ENCODE results near the gene CCDC85C. TPM values are rescaled to one million over a fixed set of nuclear protein-coding genes. Genes with fewer than 3 reads are reported as not detected.

Gene CCDC85C
- polyA plus RNA-seq, 2 donors = 30.1 to 51.0 TPM

- H3K9me3 ChIP-seq (ENCODE audit: control insufficient read depth in 2 of 2, insufficient read depth in 1 of 2, low read depth in 1 of 2, low read length in 1 of 2) = no peaks in the 10 kb centered on the region
- no peaks in the 10 kb centered on the region for H3K27me3 ChIP-seq (ENCODE audit: control insufficient read depth in 1 of 2, insufficient read depth in 2 of 2, low read length in 2 of 2)
- H3K4me1 ChIP-seq (ENCODE audit: control insufficient read depth in 2 of 2, insufficient read depth in 2 of 2, low read length in 1 of 2) = peaks cover 8 to 38% of the 10 kb centered on the region in 2 donors
- peaks cover 0 to 2% of the 10 kb centered on the region in 2 donors for H3K36me3 ChIP-seq (ENCODE audit: control insufficient read depth in 2 of 2, insufficient read depth in 2 of 2, low read length in 1 of 2)
- H3K27ac ChIP-seq (ENCODE audit: low read depth in 2 of 2, low read length in 1 of 2) = peak overlapping the region; percentile 47 to 79
- WGBS, 2 donors = 49 to 57% methylated on average over 8 of the region's 8 CpGs
- peak overlapping the region in 1 of 2 donors; percentile 64 for H3K4me3 ChIP-seq (ENCODE audit: low read depth in 1 of 2, low read length in 2 of 2)
Measured at GRCh38 chr14:99601361-99601831, 2.6 kb downstream of the CCDC85C start.

GRCh38 chr14:99600232-99600888 lies 3.6 kb downstream of the CCDC85C start:
- no peaks in the 10 kb centered on the region for H3K27me3 ChIP-seq (ENCODE audit: control insufficient read depth in 1 of 2, insufficient read depth in 2 of 2, low read length in 2 of 2)
- WGBS, 2 donors = 80 to 88% methylated on average over 3 of the region's 3 CpGs
- H3K9me3 ChIP-seq (ENCODE audit: control insufficient read depth in 2 of 2, insufficient read depth in 1 of 2, low read depth in 1 of 2, low read length in 1 of 2) = no peaks in the 10 kb centered on the region
- H3K27ac ChIP-seq (ENCODE audit: low read depth in 2 of 2, low read length in 1 of 2) = peak overlapping the region in 1 of 2 donors; percentile 2
- no peak overlapping the region for H3K4me3 ChIP-seq (ENCODE audit: low read depth in 1 of 2, low read length in 2 of 2)
- peaks cover 0 to 2% of the 10 kb centered on the region in 2 donors for H3K36me3 ChIP-seq (ENCODE audit: control insufficient read depth in 2 of 2, insufficient read depth in 2 of 2, low read length in 1 of 2)
- H3K4me1 ChIP-seq (ENCODE audit: control insufficient read depth in 2 of 2, insufficient read depth in 2 of 2, low read length in 1 of 2) = peaks cover 9 to 41% of the 10 kb centered on the region in 2 donors

GRCh38 chr14:99599393-99599792 lies 4.6 kb downstream of the CCDC85C start:
- no peaks in the 10 kb centered on the region for H3K27me3 ChIP-seq (ENCODE audit: control insufficient read depth in 1 of 2, insufficient read depth in 2 of 2, low read length in 2 of 2)
- no peak overlapping the region for H3K27ac ChIP-seq (ENCODE audit: low read depth in 2 of 2, low read length in 1 of 2)
- WGBS, 2 donors = 65 to 76% methylated on average over 6 of the region's 6 CpGs
- peaks cover 9 to 41% of the 10 kb centered on the region in 2 donors for H3K4me1 ChIP-seq (ENCODE audit: control insufficient read depth in 2 of 2, insufficient read depth in 2 of 2, low read length in 1 of 2)
- H3K9me3 ChIP-seq (ENCODE audit: control insufficient read depth in 2 of 2, insufficient read depth in 1 of 2, low read depth in 1 of 2, low read length in 1 of 2) = no peaks in the 10 kb centered on the region
- H3K4me3 ChIP-seq (ENCODE audit: low read depth in 1 of 2, low read length in 2 of 2) = no peak overlapping the region
- peaks cover 0 to 2% of the 10 kb centered on the region in 2 donors for H3K36me3 ChIP-seq (ENCODE audit: control insufficient read depth in 2 of 2, insufficient read depth in 2 of 2, low read length in 1 of 2)

DNA sequence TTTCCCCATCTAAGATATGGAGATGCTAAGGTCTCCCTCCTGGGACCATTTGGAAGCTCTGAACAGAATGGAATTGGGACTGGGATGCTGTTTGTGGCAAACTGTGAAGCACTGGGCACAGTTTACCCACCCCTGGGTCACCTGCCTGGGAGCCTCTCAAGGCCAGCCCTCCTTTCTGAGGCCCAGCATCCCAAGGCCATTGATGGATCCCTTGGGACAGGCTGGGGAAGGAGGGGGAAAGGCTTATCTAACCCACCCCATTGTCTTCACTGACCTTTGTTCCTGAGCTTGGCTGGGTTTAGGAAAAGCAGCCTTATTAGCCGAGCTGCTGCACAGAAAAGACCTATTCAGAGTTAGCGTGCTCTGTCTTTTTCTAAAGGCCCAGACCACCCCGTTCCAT lies 5.2 kb downstream of the CCDC85C start:
- no peaks in the 10 kb centered on the region for H3K9me3 ChIP-seq (ENCODE audit: control insufficient read depth in 2 of 2, insufficient read depth in 1 of 2, low read depth in 1 of 2, low read length in 1 of 2)
- 60 to 73% methylated on average over 3 of the region's 3 CpGs for WGBS, 2 donors
- peak overlapping the region in 1 of 2 donors; percentile 1 for H3K27ac ChIP-seq (ENCODE audit: low read depth in 2 of 2, low read length in 1 of 2)
- H3K4me1 ChIP-seq (ENCODE audit: control insufficient read depth in 2 of 2, insufficient read depth in 2 of 2, low read length in 1 of 2) = peaks cover 9 to 41% of the 10 kb centered on the region in 2 donors
- peaks cover 0 to 2% of the 10 kb centered on the region in 2 donors for H3K36me3 ChIP-seq (ENCODE audit: control insufficient read depth in 2 of 2, insufficient read depth in 2 of 2, low read length in 1 of 2)
- H3K27me3 ChIP-seq (ENCODE audit: control insufficient read depth in 1 of 2, insufficient read depth in 2 of 2, low read length in 2 of 2) = no peaks in the 10 kb centered on the region
- H3K4me3 ChIP-seq (ENCODE audit: low read depth in 1 of 2, low read length in 2 of 2) = no peak overlapping the region

GRCh38 chr14:99597911-99598600 lies 6.0 kb downstream of the CCDC85C start:
- Histone ChIP-seq H3K4me3 (ENCODE audit: low read depth in 1 of 2, low read length in 2 of 2) (no peak overlapping the region), H3K36me3 (ENCODE audit: control insufficient read depth in 2 of 2, insufficient read depth in 2 of 2, low read length in 1 of 2) (peaks cover 0 to 2% of the 10 kb centered on the region in 2 donors), H3K27me3 (ENCODE audit: control insufficient read depth in 1 of 2, insufficient read depth in 2 of 2, low read length in 2 of 2) (no peaks in the 10 kb centered on the region), H3K27ac (ENCODE audit: low read depth in 2 of 2, low read length in 1 of 2) (peak overlapping the region in 1 of 2 donors; percentile 1), H3K4me1 (ENCODE audit: control insufficient read depth in 2 of 2, insufficient read depth in 2 of 2, low read length in 1 of 2) (peaks cover 13 to 34% of the 10 kb centered on the region in 2 donors), H3K9me3 (ENCODE audit: control insufficient read depth in 2 of 2, insufficient read depth in 1 of 2, low read depth in 1 of 2, low read length in 1 of 2) (no peaks in the 10 kb centered on the region)
- 87 to 89% methylated on average over 20 of the region's 20 CpGs for WGBS, 2 donors

GRCh38 chr14:99596772-99597171 lies 7.2 kb downstream of the CCDC85C start:
- H3K4me1 ChIP-seq (ENCODE audit: control insufficient read depth in 2 of 2, insufficient read depth in 2 of 2, low read length in 1 of 2) = peaks cover 13 to 33% of the 10 kb centered on the region in 2 donors
- H3K36me3 ChIP-seq (ENCODE audit: control insufficient read depth in 2 of 2, insufficient read depth in 2 of 2, low read length in 1 of 2) = peaks cover 0 to 2% of the 10 kb centered on the region in 2 donors
- no peak overlapping the region for H3K4me3 ChIP-seq (ENCODE audit: low read depth in 1 of 2, low read length in 2 of 2)
- H3K27ac ChIP-seq (ENCODE audit: low read depth in 2 of 2, low read length in 1 of 2) = peak overlapping the region in 1 of 2 donors; percentile 66
- H3K9me3 ChIP-seq (ENCODE audit: control insufficient read depth in 2 of 2, insufficient read depth in 1 of 2, low read depth in 1 of 2, low read length in 1 of 2) = no peaks in the 10 kb centered on the region
- 88 to 89% methylated on average over 7 of the region's 7 CpGs for WGBS, 2 donors
- H3K27me3 ChIP-seq (ENCODE audit: control insufficient read depth in 1 of 2, insufficient read depth in 2 of 2, low read length in 2 of 2) = no peaks in the 10 kb centered on the region

- H3K27me3 ChIP-seq (ENCODE audit: control insufficient read depth in 1 of 2, insufficient read depth in 2 of 2, low read length in 2 of 2) = no peaks in the 10 kb centered on the region
- peaks cover 13 to 32% of the 10 kb centered on the region in 2 donors for H3K4me1 ChIP-seq (ENCODE audit: control insufficient read depth in 2 of 2, insufficient read depth in 2 of 2, low read length in 1 of 2)
- H3K4me3 ChIP-seq (ENCODE audit: low read depth in 1 of 2, low read length in 2 of 2) = no peak overlapping the region
- peaks cover 0 to 2% of the 10 kb centered on the region in 2 donors for H3K36me3 ChIP-seq (ENCODE audit: control insufficient read depth in 2 of 2, insufficient read depth in 2 of 2, low read length in 1 of 2)
- H3K27ac ChIP-seq (ENCODE audit: low read depth in 2 of 2, low read length in 1 of 2) = peak overlapping the region; percentile 39 to 75
- 56 to 77% methylated on average over 10 of the region's 10 CpGs for WGBS, 2 donors
- no peaks in the 10 kb centered on the region for H3K9me3 ChIP-seq (ENCODE audit: control insufficient read depth in 2 of 2, insufficient read depth in 1 of 2, low read depth in 1 of 2, low read length in 1 of 2)
Measured at GRCh38 chr14:99596071-99596627, 7.9 kb downstream of the CCDC85C start.

DNA sequence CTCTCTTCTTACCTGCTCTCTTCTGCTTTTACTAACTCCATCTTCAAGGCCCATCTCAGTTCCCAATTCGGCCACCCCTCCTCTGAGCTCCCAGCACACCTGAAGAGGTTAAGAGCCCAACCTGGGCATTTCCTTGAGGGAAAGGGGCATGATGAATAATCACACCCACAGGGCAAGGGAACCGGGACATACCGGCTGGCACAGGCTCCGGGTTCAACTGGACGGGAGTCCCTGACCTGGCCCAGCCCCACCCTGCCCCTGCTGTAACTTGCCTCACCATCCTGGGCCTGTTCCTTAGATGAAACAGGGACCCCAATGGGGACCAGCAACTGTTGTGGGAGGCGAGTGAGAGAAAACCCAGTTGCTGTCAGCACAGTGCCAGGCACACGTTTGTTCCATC lies 8.5 kb downstream of the CCDC85C start:
- Histone ChIP-seq H3K9me3 (ENCODE audit: control insufficient read depth in 2 of 2, insufficient read depth in 1 of 2, low read depth in 1 of 2, low read length in 1 of 2) (no peaks in the 10 kb centered on the region), H3K4me1 (ENCODE audit: control insufficient read depth in 2 of 2, insufficient read depth in 2 of 2, low read length in 1 of 2) (peaks cover 13 to 37% of the 10 kb centered on the region in 2 donors), H3K36me3 (ENCODE audit: control insufficient read depth in 2 of 2, insufficient read depth in 2 of 2, low read length in 1 of 2) (peaks cover 0 to 2% of the 10 kb centered on the region in 2 donors), H3K4me3 (ENCODE audit: low read depth in 1 of 2, low read length in 2 of 2) (no peak overlapping the region), H3K27ac (ENCODE audit: low read depth in 2 of 2, low read length in 1 of 2) (peak overlapping the region; percentile 39 to 75), H3K27me3 (ENCODE audit: control insufficient read depth in 1 of 2, insufficient read depth in 2 of 2, low read length in 2 of 2) (no peaks in the 10 kb centered on the region)
- WGBS, 2 donors = 51 to 52% methylated on average over 7 of the region's 7 CpGs

GRCh38 chr14:99595034-99595433 lies 9.0 kb downstream of the CCDC85C start:
- no peaks in the 10 kb centered on the region for H3K9me3 ChIP-seq (ENCODE audit: control insufficient read depth in 2 of 2, insufficient read depth in 1 of 2, low read depth in 1 of 2, low read length in 1 of 2)

More at GRCh38 chr14:99595034-99595433, 9.0 kb downstream of the CCDC85C start:
- Histone ChIP-seq H3K4me3 (ENCODE audit: low read depth in 1 of 2, low read length in 2 of 2) (no peak overlapping the region), H3K4me1 (ENCODE audit: control insufficient read depth in 2 of 2, insufficient read depth in 2 of 2, low read length in 1 of 2) (peaks cover 13 to 38% of the 10 kb centered on the region in 2 donors), H3K27ac (ENCODE audit: low read depth in 2 of 2, low read length in 1 of 2) (peak overlapping the region in 1 of 2 donors; percentile 75), H3K36me3 (ENCODE audit: control insufficient read depth in 2 of 2, insufficient read depth in 2 of 2, low read length in 1 of 2) (peaks cover 0 to 2% of the 10 kb centered on the region in 2 donors), H3K27me3 (ENCODE audit: control insufficient read depth in 1 of 2, insufficient read depth in 2 of 2, low read length in 2 of 2) (no peaks in the 10 kb centered on the region)
- WGBS, 2 donors = 68 to 71% methylated on average over 9 of the region's 9 CpGs

Measured in esophagus (tissue), 2 donors.